Kidney (tissue), 14 donors: ENCODE data around the gene DTNB. TPM values are rescaled to one million over a fixed set of nuclear protein-coding genes. Genes with fewer than 3 reads are reported as not detected.
"Not testable (repeated sequence)": the region's sequence is repeated elsewhere in the genome, so short reads cannot be mapped to it uniquely, and the experiment has no call there.

ENCODE experiments used
- DNase-seq, 5 donors: peaks; one replicate each; pipeline ENCODE4 v3.0.0-alpha.2; 2013 to 2020
- FAIRE-seq: peaks from 2 replicates; lab custom pipeline; 2012; peaks lifted over from hg19 to GRCh38; lab: Jason Lieb, UNC
- H3K27ac ChIP-seq, 2 donors: one replicate each; pipeline ENCODE4 v1.7.0; 2013; ENCODE audit warnings: low read depth in 2 of 2, low read length in 2 of 2, inconsistent platforms in 1 of 2
- H3K27me3 ChIP-seq: one replicate; pipeline ENCODE4 v1.7.1; 2013; ENCODE audit warnings: low read length, inconsistent platforms; ENCODE audit not compliant: control insufficient read depth, insufficient read depth
- H3K36me3 ChIP-seq, 3 donors: one replicate each; pipeline versions ENCODE4 v1.7.0 to v1.7.1; 2013; ENCODE audit warnings: low read length in 3 of 3, control low read depth in 1 of 3, inconsistent platforms in 1 of 3; ENCODE audit not compliant: insufficient read depth in 3 of 3, control insufficient read depth in 2 of 3
- H3K4me1 ChIP-seq, 3 donors: one replicate each; pipeline versions ENCODE4 v1.7.0 to v1.7.1; 2013; ENCODE audit warnings: low read length in 3 of 3, inconsistent platforms in 1 of 3, low read depth in 1 of 3; ENCODE audit not compliant: control insufficient read depth in 2 of 3, insufficient read depth in 2 of 3
- H3K4me3 ChIP-seq, 3 donors: one replicate each; pipeline versions ENCODE4 v1.7.0 to v1.8.1; 2013; ENCODE audit warnings: low read length in 3 of 3, control low read depth in 1 of 3, inconsistent platforms in 1 of 3
- H3K9ac ChIP-seq, 3 donors: one replicate each; pipeline versions ENCODE4 v1.7.0 to v1.7.1; 2013; ENCODE audit warnings: low read length in 3 of 3, control low read depth in 1 of 3, inconsistent platforms in 1 of 3
- H3K9me3 ChIP-seq, 3 donors: one replicate each; pipeline versions ENCODE4 v1.7.0 to v1.7.1; 2013; ENCODE audit warnings: low read length in 3 of 3, control low read depth in 1 of 3, inconsistent platforms in 1 of 3; ENCODE audit not compliant: control insufficient read depth in 2 of 3, insufficient read depth in 1 of 3
- intact Hi-C: fragments of 100-400 bp; cut with DNase I; formaldehyde crosslinking; loops from one replicate; pipeline ENCODE4 v1.11.1; 2022
- polyA plus RNA-seq: library from polyadenylated mRNA; stranded (reverse); fragments of 350-450 nt; fragmentation: Illumina TruSeq; extraction: RNeasy Lipid Tissue Mini Kit (QIAGEN cat#74804); gene quantifications from one replicate; pipeline ENCODE4 v1.2.3, GENCODE V29; 2014; ENCODE audit warnings: low read depth, low replicate concordance; ENCODE audit not compliant: insufficient read depth
- total RNA-seq: library from RNA; stranded (reverse); fragmentation: NEBNext Ultra II Directional; extraction: Animal tissue kit (Norgen Biotek cat#: 25700); gene quantifications from one replicate; pipeline ENCODE4 v1.2.1, GENCODE V29; 2021
- TF ChIP-seq, protein P1 (sequence below): IDR thresholded peaks from 3 replicates; pipeline ENCODE4 v1.5.1; 2012; ENCODE audit warnings: mild to moderate bottlenecking, moderate library complexity, borderline replicate concordance; ENCODE audit not compliant: insufficient read depth; ENCODE audit errors: extremely low read depth
- donor health status: control.
- donor health status: control.
- donor health status: control.
- donor health status: control.
- donor health status: control.
- donor health status: DM: yes; HTN: yes; CAD: no.
- donor health status: Normal renal cell carcinoma (clear cell type).

Gene DTNB
- total and polyA plus RNA-seq, 2 donors from 2014 or later, result 23.0 to 28.1 TPM

DNA sequence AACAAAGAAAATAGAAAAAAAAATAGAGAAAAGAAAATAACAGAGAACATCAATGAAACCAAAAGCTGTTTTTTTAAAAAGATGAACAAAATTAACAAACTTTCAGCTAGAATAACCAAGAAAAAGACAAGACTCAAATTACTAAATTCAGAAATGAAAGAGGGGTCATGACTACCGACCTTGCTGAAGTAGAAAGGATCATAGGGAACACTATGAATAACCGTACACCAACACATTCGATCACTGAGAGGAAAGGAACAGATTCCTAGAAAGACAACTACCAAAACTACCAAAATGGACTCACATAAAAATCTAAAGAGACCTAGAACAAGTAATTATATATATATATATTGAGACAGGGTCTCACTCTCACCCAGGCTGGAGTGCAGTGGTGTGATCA is 37.4 kb upstream of the DTNB start:
- no peak for FAIRE-seq
- intact Hi-C loops, result no loop called here
- TF ChIP-seq, protein P1, sequence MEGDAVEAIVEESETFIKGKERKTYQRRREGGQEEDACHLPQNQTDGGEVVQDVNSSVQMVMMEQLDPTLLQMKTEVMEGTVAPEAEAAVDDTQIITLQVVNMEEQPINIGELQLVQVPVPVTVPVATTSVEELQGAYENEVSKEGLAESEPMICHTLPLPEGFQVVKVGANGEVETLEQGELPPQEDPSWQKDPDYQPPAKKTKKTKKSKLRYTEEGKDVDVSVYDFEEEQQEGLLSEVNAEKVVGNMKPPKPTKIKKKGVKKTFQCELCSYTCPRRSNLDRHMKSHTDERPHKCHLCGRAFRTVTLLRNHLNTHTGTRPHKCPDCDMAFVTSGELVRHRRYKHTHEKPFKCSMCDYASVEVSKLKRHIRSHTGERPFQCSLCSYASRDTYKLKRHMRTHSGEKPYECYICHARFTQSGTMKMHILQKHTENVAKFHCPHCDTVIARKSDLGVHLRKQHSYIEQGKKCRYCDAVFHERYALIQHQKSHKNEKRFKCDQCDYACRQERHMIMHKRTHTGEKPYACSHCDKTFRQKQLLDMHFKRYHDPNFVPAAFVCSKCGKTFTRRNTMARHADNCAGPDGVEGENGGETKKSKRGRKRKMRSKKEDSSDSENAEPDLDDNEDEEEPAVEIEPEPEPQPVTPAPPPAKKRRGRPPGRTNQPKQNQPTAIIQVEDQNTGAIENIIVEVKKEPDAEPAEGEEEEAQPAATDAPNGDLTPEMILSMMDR, result no peak

DNA sequence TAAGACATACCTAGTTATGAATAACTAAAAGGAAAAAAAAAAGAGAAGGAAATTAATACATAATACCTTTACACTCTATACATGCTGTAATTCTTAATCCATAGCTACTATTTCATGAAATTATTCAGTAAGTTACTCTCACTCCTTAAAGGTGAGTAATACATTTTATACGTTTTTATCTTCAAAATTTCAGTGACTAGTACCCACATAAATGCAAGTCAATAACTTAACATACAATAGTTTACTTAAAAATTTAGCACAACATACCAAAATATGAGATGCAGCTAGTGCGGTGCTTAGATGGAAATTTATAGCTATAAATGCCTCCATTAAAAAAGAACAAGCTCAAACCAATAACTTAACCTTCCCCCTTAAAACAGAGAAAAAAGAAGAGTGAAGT is 36.0 kb upstream of the DTNB start:
- DNase-seq (no peak), FAIRE-seq (no peak)
- TF ChIP-seq, protein P1, result no peak
- no peaks in the 10 kb centered on the region for H3K36me3 ChIP-seq
- no peak overlapping the region for H3K27ac ChIP-seq
- H3K27me3 ChIP-seq, result no peaks in the 10 kb centered on the region
- H3K9ac ChIP-seq, result no peak overlapping the region
- H3K9me3 ChIP-seq, result no peaks in the 10 kb centered on the region
- no peaks in the 10 kb centered on the region for H3K4me1 ChIP-seq
- H3K4me3 ChIP-seq, result no peak overlapping the region
- intact Hi-C loops, result no loop called here

More for the DNA sequence above, 37.4 kb upstream of the DTNB start:
- Histone ChIP-seq H3K4me1 (no peaks in the 10 kb centered on the region), H3K27me3 (no peaks in the 10 kb centered on the region), H3K9ac (no peak overlapping the region), H3K36me3 (no peaks in the 10 kb centered on the region), H3K4me3 (no peak overlapping the region), H3K9me3 (no peaks in the 10 kb centered on the region), H3K27ac (no peak overlapping the region)
- DNase-seq, result no peak

DNA sequence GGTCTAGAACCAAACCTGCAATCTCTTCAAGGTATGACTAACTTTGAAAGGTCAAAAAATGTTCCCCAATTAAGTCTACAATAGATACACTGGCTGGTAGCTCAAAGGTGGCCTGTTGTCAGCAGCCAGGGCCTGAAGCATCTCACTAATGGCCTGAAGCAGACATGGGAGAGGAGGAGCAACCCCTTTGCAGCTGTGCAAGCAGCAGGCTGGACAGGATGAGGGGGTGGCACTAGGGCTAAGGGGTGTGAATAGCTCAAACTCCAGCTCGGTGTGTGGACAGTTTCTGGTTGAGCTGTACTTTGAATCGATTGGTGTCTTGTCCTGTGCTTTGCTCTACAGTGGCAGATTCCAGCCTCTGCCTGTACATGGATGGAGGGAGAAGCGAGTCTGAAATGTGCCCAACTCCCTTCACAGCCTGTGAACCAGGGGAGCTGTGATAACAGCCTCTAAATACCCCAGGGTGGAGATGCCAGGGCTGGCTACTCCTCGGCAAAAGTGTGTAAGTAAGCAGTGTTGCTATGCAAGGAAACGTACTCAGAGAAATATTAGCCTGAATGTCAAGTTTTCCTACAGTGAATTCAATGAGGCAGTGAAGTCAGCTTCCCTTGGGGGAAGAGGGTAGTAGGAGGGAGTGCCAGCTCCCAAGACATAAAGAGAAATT is 34.7 kb upstream of the DTNB start:
- Histone ChIP-seq H3K36me3 (no peaks in the 10 kb centered on the region), H3K27me3 (no peaks in the 10 kb centered on the region), H3K9ac (no peak overlapping the region), H3K4me3 (no peak overlapping the region), H3K27ac (no peak overlapping the region), H3K4me1 (no peaks in the 10 kb centered on the region), H3K9me3 (no peaks in the 10 kb centered on the region)
- FAIRE-seq (no peak), DNase-seq (no peak)
- intact Hi-C loops, result no loop called here
- TF ChIP-seq, protein P1, result no peak

DNA sequence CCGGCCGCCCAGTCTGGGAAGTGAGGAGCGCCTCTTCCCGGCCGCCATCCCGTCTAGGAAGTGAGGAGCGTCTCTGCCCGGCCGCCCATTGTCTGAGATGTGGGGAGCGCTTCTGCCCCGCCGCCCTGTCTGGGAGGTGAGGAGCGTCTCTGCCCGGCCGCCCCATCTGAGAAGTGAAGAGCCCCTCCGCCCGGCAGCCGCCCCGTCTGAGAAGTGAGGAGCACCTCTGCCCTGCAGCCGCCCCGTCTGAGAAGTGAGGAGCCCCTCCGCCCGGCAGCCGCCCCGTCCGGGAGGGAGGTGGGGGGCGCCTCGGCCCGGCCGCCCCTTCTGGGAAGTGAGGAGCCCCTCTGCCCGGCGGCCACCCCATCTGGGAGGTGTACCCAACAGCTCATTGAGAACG is 32.2 kb upstream of the DTNB start:
- intact Hi-C loops, H3K27ac ChIP-seq, DNase-seq: not testable (repeated sequence)

More for the DNA sequence above, 32.2 kb upstream of the DTNB start:
- H3K36me3 ChIP-seq, FAIRE-seq, H3K9me3 ChIP-seq, H3K4me3 ChIP-seq, H3K27me3 ChIP-seq, H3K4me1 ChIP-seq, H3K9ac ChIP-seq: not testable (repeated sequence)
